HCT116 (cell line): Measurements from ENCODE around the gene NUMB. TPM values are rescaled to one million over a fixed set of nuclear protein-coding genes. Genes with fewer than 3 reads are reported as not detected.

Source experiments
- ATAC-seq: fragments of 200-7000 bp; cut with Tn5 transposase; 2 replicates; pipeline ENCODE4 v1.9.1; 2020; ENCODE audit warnings: mild to moderate bottlenecking, moderate library complexity
- BruUV-seq: library from RNA; stranded (reverse); fragments of 400-500 nt; replicated peaks from 2 replicates; lab custom pipeline; 2021; lab: Mats Ljungman, UMichigan
- CTCF ChIA-PET: fragments of 300-600 bp; sonication (Branson Sonifier 250); formaldehyde crosslinking; loops from one replicate; lab custom pipeline; 2021; ENCODE audit warnings: antibody characterized with exemption; lab: Charles Lee
- POLR2A ChIA-PET: fragments of 300-600, 350-600 bp; sonication (Branson Sonifier 250); formaldehyde crosslinking; loops from one replicate; lab custom pipeline; 2021; ENCODE audit warnings: antibody characterized with exemption; lab: Charles Lee
- RAD21 ChIA-PET, 2 experiments: fragments of 300-600 bp; sonication (Branson Sonifier 250); formaldehyde crosslinking; loops; one replicate each; lab custom pipeline; 2023; ENCODE audit warnings: low total read pairs in 2 of 2; ENCODE audit not compliant: uncharacterized antibody in 2 of 2, unreplicated experiment in 2 of 2, low non-redundant PET in 1 of 2; lab: Charles Lee
- DNase-seq: peaks from one replicate; pipeline ENCODE4 v3.0.0-alpha.2; 2010; ENCODE audit warnings: low read depth, low spot score
- H2AFZ ChIP-seq: fragments of 200-600 bp; shearing (Covaris generic), sonication (generic); 2 replicates; pipeline ENCODE4 v1.6.1; 2017; ENCODE audit warnings: low read depth, mixed run types, mixed read lengths, antibody characterized with exemption, low read length; ENCODE audit not compliant: poor library complexity, severe bottlenecking
- H3K27ac ChIP-seq: 2 replicates; pipeline ENCODE4 v1.5.1; 2012; ENCODE audit warnings: low read depth, low read length
- H3K27me3 ChIP-seq: fragments of 200-600 bp; sonication (generic); 2 replicates; pipeline ENCODE4 v1.6.1; 2016; ENCODE audit warnings: mixed run types, low read length, mixed read lengths; ENCODE audit not compliant: insufficient read depth
- H3K36me3 ChIP-seq, 2 experiments: fragments of 200-500 bp in 1 of 2; fragments of 200-600 bp in 1 of 2; sonication (Bioruptor generic) in 1 of 2; sonication (generic) in 1 of 2; 2 replicates each; pipeline versions ENCODE4 v1.5.1 to v1.6.1; 2014 to 2016; ENCODE audit warnings: low read length in 2 of 2, inconsistent platforms in 1 of 2, mixed read lengths in 1 of 2, mixed run types in 1 of 2; ENCODE audit not compliant: insufficient read depth in 2 of 2, control insufficient read depth in 1 of 2
- H3K4me1 ChIP-seq, 2 experiments: fragments of 200-600 bp in 1 of 2; sonication (generic) in 1 of 2; 2 replicates each; pipeline versions ENCODE4 v1.5.1 to v1.6.1; 2012 to 2017; ENCODE audit warnings: low read length in 2 of 2, inconsistent platforms in 1 of 2, mild to moderate bottlenecking in 1 of 2, mixed read lengths in 1 of 2, mixed run types in 1 of 2, moderate library complexity in 1 of 2; ENCODE audit not compliant: insufficient read depth in 2 of 2, control insufficient read depth in 1 of 2
- H3K4me2 ChIP-seq: fragments of 200-600 bp; sonication (generic); 2 replicates; pipeline ENCODE4 v1.6.1; 2017; ENCODE audit warnings: mixed run types, low read length, mixed read lengths
- H3K4me3 ChIP-seq, 2 experiments: fragments of 200-600 bp in 1 of 2; sonication (generic) in 1 of 2; replicated peaks in 1 of 2; 2 replicates each; pipeline ENCODE4 v1.5.1; 2011 to 2016; ENCODE audit warnings: low read length in 2 of 2, control low read depth in 1 of 2, low read depth in 1 of 2, mild to moderate bottlenecking in 1 of 2, mixed read lengths in 1 of 2, mixed run types in 1 of 2
- H3K79me2 ChIP-seq: fragments of 200-600 bp; sonication (generic); 2 replicates; pipeline ENCODE4 v1.6.1; 2017; ENCODE audit warnings: mild to moderate bottlenecking, mixed run types, low read length, moderate library complexity, mixed read lengths; ENCODE audit not compliant: insufficient read depth
- H3K9ac ChIP-seq: fragments of 200-600 bp; sonication (generic); 2 replicates; pipeline ENCODE4 v1.6.1; 2016; ENCODE audit warnings: low read length, mixed read lengths
- H3K9me2 ChIP-seq: fragments of 200-600 bp; sonication (generic), shearing (Covaris generic); 2 replicates; pipeline ENCODE4 v1.6.1; 2017; ENCODE audit warnings: mixed run types, mild to moderate bottlenecking, moderate library complexity; ENCODE audit not compliant: insufficient read depth
- H3K9me3 ChIP-seq, 2 experiments: fragments of 200-500 bp in 1 of 2; fragments of 200-600 bp in 1 of 2; sonication (Bioruptor generic) in 1 of 2; sonication (generic) in 1 of 2; 2 replicates each; pipeline ENCODE4 v1.6.1; 2014 to 2017; ENCODE audit warnings: low read length in 2 of 2, mixed read lengths in 2 of 2, inconsistent platforms in 1 of 2, low read depth in 1 of 2, mild to moderate bottlenecking in 1 of 2, mixed run types in 1 of 2, moderate library complexity in 1 of 2; ENCODE audit not compliant: control insufficient read depth in 1 of 2, insufficient read depth in 1 of 2
- H4K20me1 ChIP-seq: fragments of 200-600 bp; sonication (generic), shearing (Covaris generic); 2 replicates; pipeline ENCODE4 v1.6.1; 2017; ENCODE audit warnings: mixed run types, mild to moderate bottlenecking, moderate library complexity; ENCODE audit not compliant: insufficient read depth
- CBX3 ChIP-seq: IDR thresholded peaks from 2 replicates; pipeline ENCODE4 v1.6.1; 2012; ENCODE audit warnings: low read depth
- CEBPB ChIP-seq: IDR thresholded peaks from 2 replicates; pipeline ENCODE4 v1.6.1; 2012; ENCODE audit warnings: low read depth
- EZH2 ChIP-seq: fragments of 200-600 bp; sonication (generic); IDR thresholded peaks from 2 replicates; pipeline ENCODE4 v1.6.1; 2017; ENCODE audit warnings: antibody characterized with exemption, mixed run types
- EZH2phosphoT487 ChIP-seq: fragments of 200-600 bp; IDR thresholded peaks from 2 replicates; pipeline ENCODE4 v1.6.1; 2018; ENCODE audit warnings: antibody characterized with exemption, borderline replicate concordance
- FOSL1 ChIP-seq: IDR thresholded peaks from 2 replicates; pipeline ENCODE4 v1.6.1; 2012; ENCODE audit warnings: low read depth
- JUND ChIP-seq: IDR thresholded peaks from 2 replicates; pipeline ENCODE4 v1.6.1; 2012
- POLR2A ChIP-seq: IDR thresholded peaks from 2 replicates; pipeline ENCODE4 v1.7.0; 2011; ENCODE audit warnings: borderline replicate concordance; ENCODE audit not compliant: insufficient read depth, insufficient read length; ENCODE audit errors: extremely low read depth
- POLR2AphosphoS5 ChIP-seq: IDR thresholded peaks from 2 replicates; pipeline ENCODE4 v1.6.1; 2011; ENCODE audit warnings: mild to moderate bottlenecking, low read depth, low read length, moderate library complexity
- SIN3A ChIP-seq: IDR thresholded peaks from 2 replicates; pipeline ENCODE4 v1.6.1; 2012; ENCODE audit warnings: low read depth
- SP1 ChIP-seq: IDR thresholded peaks from 2 replicates; pipeline ENCODE4 v1.6.1; 2012; ENCODE audit warnings: low read depth
- SRF ChIP-seq: IDR thresholded peaks from 2 replicates; pipeline ENCODE4 v1.6.1; 2012; ENCODE audit warnings: low read depth
- TCF7L2 ChIP-seq: IDR thresholded peaks from 2 replicates; pipeline ENCODE4 v1.7.0; 2011; ENCODE audit warnings: borderline replicate concordance, inconsistent platforms; ENCODE audit not compliant: insufficient read depth, insufficient read length; ENCODE audit errors: extremely low read depth
- ZFX ChIP-seq: fragments of 450-650 bp; IDR thresholded peaks from 2 replicates; pipeline ENCODE4 v1.6.1; 2017
- ZNF274 ChIP-seq: fragments of 200-500 bp; sonication (Bioruptor generic); IDR thresholded peaks from 2 replicates; pipeline ENCODE4 v1.6.1; 2014; ENCODE audit warnings: mild to moderate bottlenecking, low read depth, low read length, inconsistent platforms
- intact Hi-C: fragments of 100-400 bp; cut with micrococcal nuclease; formaldehyde crosslinking; loops from 2 replicates; pipeline ENCODE4 v1.10.0; 2022
- total RNA-seq: library from RNA; stranded (reverse); gene quantifications from one replicate; pipeline ENCODE4 v1.2.1, GENCODE V29; 2021; ENCODE audit not compliant: unreplicated experiment
- TF ChIP-seq, protein P1 (sequence below): IDR thresholded peaks from 2 replicates; pipeline ENCODE4 v1.6.1; 2012; ENCODE audit warnings: low read depth
- TF ChIP-seq, protein P2 (sequence below): IDR thresholded peaks from 2 replicates; pipeline ENCODE4 v1.6.1; 2011; ENCODE audit warnings: mild to moderate bottlenecking, low read length, moderate library complexity; ENCODE audit not compliant: insufficient replicate concordance; ENCODE audit errors: extremely low read depth

Gene NUMB
- total RNA-seq, 1 experiment from 2014 or later, result 43.0 TPM

DNA sequence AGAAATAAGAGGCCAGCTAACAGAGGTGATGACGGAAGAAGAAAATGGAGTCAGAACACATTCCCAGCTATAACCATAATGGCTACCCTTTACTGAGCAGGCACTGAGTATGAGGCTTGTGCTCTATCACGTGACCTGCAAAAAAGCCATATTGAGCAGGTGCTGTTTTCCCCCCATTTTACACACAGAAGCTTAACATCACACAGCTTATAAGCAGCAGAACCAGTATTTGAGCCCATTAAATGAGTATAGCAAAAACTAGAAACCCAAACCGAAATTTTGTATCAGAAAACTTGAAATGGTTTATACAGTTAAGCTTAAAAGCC is 192.7 kb downstream of the NUMB start (continued):
- TF ChIP-seq ZNF274 (no peak), POLR2A (no peak)

DNA sequence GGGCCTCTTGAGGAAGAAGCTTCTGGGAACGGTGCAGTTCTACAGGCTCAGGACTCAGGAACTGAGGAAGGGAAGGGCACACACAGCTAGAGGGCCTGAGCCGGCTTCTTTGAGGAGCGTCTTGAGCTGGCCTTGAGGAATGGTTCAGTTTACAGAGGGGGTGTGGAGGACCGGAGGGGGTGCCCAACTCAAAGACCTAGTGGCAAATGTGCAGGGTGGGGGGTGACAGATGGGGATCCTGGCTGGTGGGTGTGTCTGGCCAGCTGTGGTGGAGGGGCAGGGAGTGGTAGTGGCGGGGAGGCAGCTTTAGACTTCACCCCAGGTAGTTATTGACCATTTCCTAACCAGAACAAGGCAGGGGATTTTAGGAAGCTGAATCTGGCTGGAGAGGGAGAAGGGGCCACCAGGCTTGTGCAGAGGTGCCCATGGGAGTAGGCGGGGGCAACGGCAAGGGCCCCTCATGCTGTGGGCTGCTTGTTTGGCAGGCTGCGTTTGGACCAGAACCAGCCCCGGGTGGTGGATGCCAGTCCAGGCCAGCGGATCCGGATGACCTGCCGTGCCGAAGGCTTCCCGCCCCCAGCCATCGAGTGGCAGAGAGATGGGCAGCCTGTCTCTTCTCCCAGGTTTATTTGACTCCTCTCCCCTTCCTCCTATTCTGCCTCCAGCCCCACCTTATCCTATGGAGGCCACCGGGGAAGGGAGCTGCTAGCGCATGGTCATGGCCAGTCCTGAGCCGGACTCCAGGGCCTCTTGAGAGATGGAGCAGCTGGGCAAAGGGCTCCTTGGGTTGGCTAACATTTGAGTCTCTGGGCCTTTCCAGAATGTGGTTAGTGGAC is 193.2 kb downstream of the NUMB start:
- no peaks in the 10 kb centered on the region for H3K27me3 ChIP-seq
- H3K79me2 ChIP-seq, result no peaks in the 10 kb centered on the region
- no peaks in the 10 kb centered on the region for H3K36me3 ChIP-seq
- no peak for TF ChIP-seq CEBPB
- no peak for TF ChIP-seq EZH2phosphoT487
- no peak for TF ChIP-seq ZFX
- TF ChIP-seq SRF, result no peak
- TF ChIP-seq, protein P1, sequence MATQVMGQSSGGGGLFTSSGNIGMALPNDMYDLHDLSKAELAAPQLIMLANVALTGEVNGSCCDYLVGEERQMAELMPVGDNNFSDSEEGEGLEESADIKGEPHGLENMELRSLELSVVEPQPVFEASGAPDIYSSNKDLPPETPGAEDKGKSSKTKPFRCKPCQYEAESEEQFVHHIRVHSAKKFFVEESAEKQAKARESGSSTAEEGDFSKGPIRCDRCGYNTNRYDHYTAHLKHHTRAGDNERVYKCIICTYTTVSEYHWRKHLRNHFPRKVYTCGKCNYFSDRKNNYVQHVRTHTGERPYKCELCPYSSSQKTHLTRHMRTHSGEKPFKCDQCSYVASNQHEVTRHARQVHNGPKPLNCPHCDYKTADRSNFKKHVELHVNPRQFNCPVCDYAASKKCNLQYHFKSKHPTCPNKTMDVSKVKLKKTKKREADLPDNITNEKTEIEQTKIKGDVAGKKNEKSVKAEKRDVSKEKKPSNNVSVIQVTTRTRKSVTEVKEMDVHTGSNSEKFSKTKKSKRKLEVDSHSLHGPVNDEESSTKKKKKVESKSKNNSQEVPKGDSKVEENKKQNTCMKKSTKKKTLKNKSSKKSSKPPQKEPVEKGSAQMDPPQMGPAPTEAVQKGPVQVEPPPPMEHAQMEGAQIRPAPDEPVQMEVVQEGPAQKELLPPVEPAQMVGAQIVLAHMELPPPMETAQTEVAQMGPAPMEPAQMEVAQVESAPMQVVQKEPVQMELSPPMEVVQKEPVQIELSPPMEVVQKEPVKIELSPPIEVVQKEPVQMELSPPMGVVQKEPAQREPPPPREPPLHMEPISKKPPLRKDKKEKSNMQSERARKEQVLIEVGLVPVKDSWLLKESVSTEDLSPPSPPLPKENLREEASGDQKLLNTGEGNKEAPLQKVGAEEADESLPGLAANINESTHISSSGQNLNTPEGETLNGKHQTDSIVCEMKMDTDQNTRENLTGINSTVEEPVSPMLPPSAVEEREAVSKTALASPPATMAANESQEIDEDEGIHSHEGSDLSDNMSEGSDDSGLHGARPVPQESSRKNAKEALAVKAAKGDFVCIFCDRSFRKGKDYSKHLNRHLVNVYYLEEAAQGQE, result no peak
- no peak for TF ChIP-seq TCF7L2
- no peak for TF ChIP-seq CBX3
- TF ChIP-seq POLR2AphosphoS5, result no peak
- no peak for TF ChIP-seq FOSL1
- no peak for TF ChIP-seq JUND
- TF ChIP-seq, protein P2, sequence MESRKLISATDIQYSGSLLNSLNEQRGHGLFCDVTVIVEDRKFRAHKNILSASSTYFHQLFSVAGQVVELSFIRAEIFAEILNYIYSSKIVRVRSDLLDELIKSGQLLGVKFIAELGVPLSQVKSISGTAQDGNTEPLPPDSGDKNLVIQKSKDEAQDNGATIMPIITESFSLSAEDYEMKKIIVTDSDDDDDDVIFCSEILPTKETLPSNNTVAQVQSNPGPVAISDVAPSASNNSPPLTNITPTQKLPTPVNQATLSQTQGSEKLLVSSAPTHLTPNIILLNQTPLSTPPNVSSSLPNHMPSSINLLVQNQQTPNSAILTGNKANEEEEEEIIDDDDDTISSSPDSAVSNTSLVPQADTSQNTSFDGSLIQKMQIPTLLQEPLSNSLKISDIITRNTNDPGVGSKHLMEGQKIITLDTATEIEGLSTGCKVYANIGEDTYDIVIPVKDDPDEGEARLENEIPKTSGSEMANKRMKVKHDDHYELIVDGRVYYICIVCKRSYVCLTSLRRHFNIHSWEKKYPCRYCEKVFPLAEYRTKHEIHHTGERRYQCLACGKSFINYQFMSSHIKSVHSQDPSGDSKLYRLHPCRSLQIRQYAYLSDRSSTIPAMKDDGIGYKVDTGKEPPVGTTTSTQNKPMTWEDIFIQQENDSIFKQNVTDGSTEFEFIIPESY, result no peak
- TF ChIP-seq SIN3A, result no peak
- no peak for TF ChIP-seq EZH2
- no peak for TF ChIP-seq SP1
- H3K9me3 ChIP-seq, result no peaks in the 10 kb centered on the region
- H3K4me3 ChIP-seq, result no peak overlapping the region
- no peak overlapping the region for H3K9ac ChIP-seq
- H3K27ac ChIP-seq, result no peak overlapping the region
- ChIA-PET POLR2A (no interaction called here), RAD21 (no interaction called here), CTCF (no interaction called here)
- no peak overlapping the region for H3K4me2 ChIP-seq
- H2AFZ ChIP-seq, result no peak overlapping the region
- no peaks in the 10 kb centered on the region for H3K4me1 ChIP-seq
- no peaks in the 10 kb centered on the region for H4K20me1 ChIP-seq
- BruUV-seq, result no TSS peak
- intact Hi-C loops, result no loop called here
- H3K9me2 ChIP-seq, result no peaks in the 10 kb centered on the region
- DNase-seq, result no peak
- no peak for ATAC-seq
